Nephron progenitor cell (in vitro differentiated cells): ENCODE data around the gene SERPINA4.

ENCODE experiments used
- DNase-seq: peaks from one replicate; pipeline ENCODE4 v3.0.0; 2021
- H3K27ac Mint-ChIP-seq: 2 replicates; pipeline ENCODE4 v1.8.0; 2021; ENCODE audit warnings: mild to moderate bottlenecking, moderate library complexity, mixed read lengths
- H3K27me3 Mint-ChIP-seq: 2 replicates; pipeline ENCODE4 v1.8.0; 2021; ENCODE audit warnings: mild to moderate bottlenecking, low read depth, mixed read lengths; ENCODE audit not compliant: poor library complexity
- H3K36me3 Mint-ChIP-seq: 2 replicates; pipeline ENCODE4 v1.8.0; 2021; ENCODE audit warnings: low read depth, mixed read lengths
- H3K4me1 Mint-ChIP-seq: 2 replicates; pipeline ENCODE4 v1.8.0; 2021; ENCODE audit warnings: mixed read lengths
- H3K4me3 Mint-ChIP-seq: 2 replicates; pipeline ENCODE4 v1.8.0; 2021; ENCODE audit warnings: mild to moderate bottlenecking, moderate library complexity, mixed read lengths
- H3K9me3 Mint-ChIP-seq: 2 replicates; pipeline ENCODE4 v1.8.0; 2021; ENCODE audit warnings: mild to moderate bottlenecking, moderate library complexity, mixed read lengths
- TF ChIP-seq, protein P1 (sequence below): fragments of 200-600 bp; sonication (generic); IDR thresholded peaks from 2 replicates; pipeline ENCODE4 v1.5.0; 2021; ENCODE audit warnings: antibody characterized with exemption

SERPINA4 gene

DNA sequence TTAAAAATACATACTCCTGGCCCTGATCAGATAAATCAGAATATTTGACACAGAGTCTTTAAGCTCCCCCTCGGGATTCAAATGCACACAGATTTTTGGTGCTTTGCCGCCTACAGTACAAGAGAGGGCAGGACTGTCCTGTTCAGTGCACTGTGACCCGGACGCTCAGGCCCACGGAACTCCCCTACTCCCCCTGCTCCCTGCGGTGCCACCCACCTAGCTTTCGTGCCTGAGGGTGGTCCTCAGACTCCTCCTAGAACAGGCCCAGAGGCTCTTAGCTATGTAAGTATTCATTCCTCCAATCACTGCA lies 37.2 kb downstream of the SERPINA4 start:
- Mint-ChIP-seq H3K27ac (no peak overlapping the region), H3K36me3 (no peaks in the 10 kb centered on the region), H3K27me3 (peaks cover 17% of the 10 kb centered on the region), H3K4me3 (no peak overlapping the region), H3K9me3 (no peaks in the 10 kb centered on the region), H3K4me1 (peaks cover 52% of the 10 kb centered on the region)
- no peak for DNase-seq
- TF ChIP-seq, protein P1, sequence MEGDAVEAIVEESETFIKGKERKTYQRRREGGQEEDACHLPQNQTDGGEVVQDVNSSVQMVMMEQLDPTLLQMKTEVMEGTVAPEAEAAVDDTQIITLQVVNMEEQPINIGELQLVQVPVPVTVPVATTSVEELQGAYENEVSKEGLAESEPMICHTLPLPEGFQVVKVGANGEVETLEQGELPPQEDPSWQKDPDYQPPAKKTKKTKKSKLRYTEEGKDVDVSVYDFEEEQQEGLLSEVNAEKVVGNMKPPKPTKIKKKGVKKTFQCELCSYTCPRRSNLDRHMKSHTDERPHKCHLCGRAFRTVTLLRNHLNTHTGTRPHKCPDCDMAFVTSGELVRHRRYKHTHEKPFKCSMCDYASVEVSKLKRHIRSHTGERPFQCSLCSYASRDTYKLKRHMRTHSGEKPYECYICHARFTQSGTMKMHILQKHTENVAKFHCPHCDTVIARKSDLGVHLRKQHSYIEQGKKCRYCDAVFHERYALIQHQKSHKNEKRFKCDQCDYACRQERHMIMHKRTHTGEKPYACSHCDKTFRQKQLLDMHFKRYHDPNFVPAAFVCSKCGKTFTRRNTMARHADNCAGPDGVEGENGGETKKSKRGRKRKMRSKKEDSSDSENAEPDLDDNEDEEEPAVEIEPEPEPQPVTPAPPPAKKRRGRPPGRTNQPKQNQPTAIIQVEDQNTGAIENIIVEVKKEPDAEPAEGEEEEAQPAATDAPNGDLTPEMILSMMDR = no peak

GRCh38 chr14:94598816-94599655 lies 37.8 kb downstream of the SERPINA4 start:
- peaks cover 16% of the 10 kb centered on the region for H3K27me3 Mint-ChIP-seq
- H3K4me1 Mint-ChIP-seq = peaks cover 48% of the 10 kb centered on the region
- no peaks in the 10 kb centered on the region for H3K9me3 Mint-ChIP-seq
- DNase-seq = no peak
- H3K4me3 Mint-ChIP-seq = no peak overlapping the region
- no peaks in the 10 kb centered on the region for H3K36me3 Mint-ChIP-seq
- H3K27ac Mint-ChIP-seq = no peak overlapping the region
- TF ChIP-seq, protein P1 = no peak

DNA sequence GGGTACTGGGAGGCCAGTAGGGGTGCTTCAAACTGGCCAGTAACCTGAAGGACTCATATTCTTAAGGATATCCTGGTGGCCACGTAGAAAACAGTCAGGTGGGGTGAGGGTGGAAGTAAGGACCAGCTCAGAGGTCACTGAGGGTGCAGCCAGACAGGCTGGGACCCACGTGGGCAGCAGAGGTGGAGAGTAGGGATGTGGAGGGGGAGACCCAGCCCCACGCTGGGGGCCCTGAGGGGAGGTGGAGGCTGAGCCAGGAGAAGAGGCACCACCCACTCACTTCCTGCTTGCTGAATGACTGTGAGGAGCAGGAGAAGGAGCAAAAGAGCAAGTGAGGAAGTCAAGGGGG lies 38.4 kb downstream of the SERPINA4 start:
- TF ChIP-seq, protein P1 = no peak
- H3K9me3 Mint-ChIP-seq = no peaks in the 10 kb centered on the region
- H3K36me3 Mint-ChIP-seq = no peaks in the 10 kb centered on the region
- DNase-seq = no peak
- no peak overlapping the region for H3K4me3 Mint-ChIP-seq
- H3K27me3 Mint-ChIP-seq = peaks cover 12% of the 10 kb centered on the region
- peaks cover 44% of the 10 kb centered on the region for H3K4me1 Mint-ChIP-seq
- H3K27ac Mint-ChIP-seq = no peak overlapping the region

DNA sequence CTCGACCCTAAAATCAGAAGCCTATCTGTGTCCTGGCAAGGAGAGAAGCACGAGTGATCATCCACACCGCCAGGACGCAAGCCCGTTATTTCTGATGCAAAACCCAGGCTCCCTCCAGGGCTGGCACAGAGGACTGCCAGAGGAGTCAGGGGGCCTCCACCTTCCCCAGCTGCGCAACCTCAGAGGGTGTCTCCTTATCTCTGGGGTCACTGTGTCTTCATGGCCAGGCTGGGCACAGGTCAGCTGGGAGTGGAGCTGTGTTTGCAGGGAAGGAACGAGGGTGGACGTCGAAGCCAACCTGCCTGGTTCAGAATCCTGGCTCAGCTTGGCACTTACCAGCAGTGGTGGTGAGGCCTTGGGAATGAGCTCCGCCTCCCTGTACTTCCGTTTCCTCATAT lies 38.9 kb downstream of the SERPINA4 start:
- H3K27me3 Mint-ChIP-seq = peaks cover 12% of the 10 kb centered on the region
- no peak overlapping the region for H3K4me3 Mint-ChIP-seq
- TF ChIP-seq, protein P1 = no peak

GRCh38 chr14:94601884-94602391 lies 40.7 kb downstream of the SERPINA4 start:
- Mint-ChIP-seq H3K36me3 (no peaks in the 10 kb centered on the region), H3K27me3 (peaks cover 10% of the 10 kb centered on the region), H3K4me3 (no peak overlapping the region), H3K4me1 (peaks cover 33% of the 10 kb centered on the region), H3K27ac (no peak overlapping the region), H3K9me3 (no peaks in the 10 kb centered on the region)
- DNase-seq = no peak
- TF ChIP-seq, protein P1 = no peak

More for the DNA sequence above, 38.9 kb downstream of the SERPINA4 start:
- no peaks in the 10 kb centered on the region for H3K9me3 Mint-ChIP-seq
- no peak for DNase-seq
- H3K4me1 Mint-ChIP-seq = peaks cover 39% of the 10 kb centered on the region
- no peaks in the 10 kb centered on the region for H3K36me3 Mint-ChIP-seq
- H3K27ac Mint-ChIP-seq = no peak overlapping the region

DNA sequence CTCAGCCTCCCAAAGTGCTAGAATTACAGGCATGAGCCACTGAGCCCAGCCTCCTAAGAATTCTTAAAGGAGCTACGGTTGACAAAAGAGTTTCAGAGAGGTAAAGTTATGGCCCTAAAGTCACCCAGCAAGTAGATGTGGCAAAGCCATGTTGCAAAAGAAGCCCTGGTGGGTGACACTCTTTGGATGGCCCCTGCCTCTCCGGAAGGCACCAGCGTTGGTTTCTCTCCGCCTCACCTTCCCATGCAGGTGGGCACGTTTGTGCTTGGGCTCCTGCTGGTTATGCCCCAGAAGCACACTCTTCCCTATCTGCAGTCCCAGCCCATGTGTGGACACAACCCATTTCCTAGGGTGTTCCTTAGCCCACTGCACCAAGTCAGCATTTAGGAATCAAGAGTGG lies 41.5 kb downstream of the SERPINA4 start:
- TF ChIP-seq, protein P1 = no peak
- Mint-ChIP-seq H3K4me3 (no peak overlapping the region), H3K4me1 (peaks cover 33% of the 10 kb centered on the region), H3K27ac (no peak overlapping the region), H3K36me3 (no peaks in the 10 kb centered on the region), H3K9me3 (peaks cover 5% of the 10 kb centered on the region), H3K27me3 (peaks cover 14% of the 10 kb centered on the region)
- DNase-seq = no peak
